ENCODE measurements around the gene DHRS13. TPM values are rescaled to one million over a fixed set of nuclear protein-coding genes. Genes with fewer than 3 reads are reported as not detected.
A peak's percentile ranks its signal among the peaks of the same experiment; 100 is the strongest.

DHRS13 gene
- total RNA-seq = 22.4 and 25.9 TPM in 2 replicates
- long read RNA-seq, partial matches to known transcripts = 0 of 2 reads
- long read RNA-seq, other reads (novel, unspliced or antisense) = 1 of 2 reads

DNA sequence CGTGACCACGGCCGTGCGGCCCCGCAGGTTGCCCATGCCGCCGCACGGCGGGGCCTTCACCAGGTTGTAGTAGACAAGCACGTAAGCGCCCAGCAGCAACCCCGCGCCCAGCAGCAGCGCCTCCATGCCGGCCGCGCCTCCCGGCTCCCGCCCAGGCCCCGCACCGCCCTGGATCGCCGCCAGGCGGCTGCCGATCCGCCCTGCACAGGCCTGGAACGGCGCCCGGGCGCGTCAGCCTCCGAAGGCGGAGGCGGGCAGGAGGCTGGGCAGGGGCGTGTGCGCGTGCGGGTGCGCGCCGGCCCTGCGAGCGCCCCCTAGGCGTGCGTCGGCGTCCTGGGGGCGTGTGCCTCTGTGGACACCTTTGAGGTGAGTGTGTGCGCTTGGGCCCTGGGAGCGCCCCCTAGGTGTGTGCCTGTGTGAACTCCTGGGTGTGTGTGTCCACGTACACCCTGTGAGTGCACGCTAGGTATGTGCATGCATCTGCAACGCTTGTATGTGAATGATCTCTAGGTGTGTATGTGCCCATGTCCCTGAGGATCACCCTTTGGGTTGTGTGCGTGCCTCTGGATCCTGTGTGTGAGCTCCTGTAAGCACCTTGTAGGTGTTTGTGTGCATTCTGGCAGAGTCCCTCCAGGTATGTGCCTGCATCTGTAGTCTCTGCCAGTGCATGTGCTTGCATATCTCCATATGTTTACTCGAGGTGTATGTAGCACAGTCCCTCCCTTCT is at the start of gene DHRS13:
DHRS13 (minus strand) TSS at position 261 of the 727 bp plus-strand sequence; CDS start at position 126, 135 bp downstream.
- Mint-ChIP-seq H3K36me3 (ENCODE audit: insufficient read depth) (peaks cover 17% of the 10 kb centered on the region), H3K4me3 (ENCODE audit: low read depth) (peak within 1 kb of the TSS; percentile 75), H3K9me3 (ENCODE audit: low read depth) (no peaks in the 10 kb centered on the region), H3K4me1 (ENCODE audit: low read depth) (peaks cover 8% of the 10 kb centered on the region), H3K27ac (peak within 1 kb of the TSS; percentile 91), H3K27me3 (no peaks in the 10 kb centered on the region)
- TF ChIP-seq, protein P1, sequence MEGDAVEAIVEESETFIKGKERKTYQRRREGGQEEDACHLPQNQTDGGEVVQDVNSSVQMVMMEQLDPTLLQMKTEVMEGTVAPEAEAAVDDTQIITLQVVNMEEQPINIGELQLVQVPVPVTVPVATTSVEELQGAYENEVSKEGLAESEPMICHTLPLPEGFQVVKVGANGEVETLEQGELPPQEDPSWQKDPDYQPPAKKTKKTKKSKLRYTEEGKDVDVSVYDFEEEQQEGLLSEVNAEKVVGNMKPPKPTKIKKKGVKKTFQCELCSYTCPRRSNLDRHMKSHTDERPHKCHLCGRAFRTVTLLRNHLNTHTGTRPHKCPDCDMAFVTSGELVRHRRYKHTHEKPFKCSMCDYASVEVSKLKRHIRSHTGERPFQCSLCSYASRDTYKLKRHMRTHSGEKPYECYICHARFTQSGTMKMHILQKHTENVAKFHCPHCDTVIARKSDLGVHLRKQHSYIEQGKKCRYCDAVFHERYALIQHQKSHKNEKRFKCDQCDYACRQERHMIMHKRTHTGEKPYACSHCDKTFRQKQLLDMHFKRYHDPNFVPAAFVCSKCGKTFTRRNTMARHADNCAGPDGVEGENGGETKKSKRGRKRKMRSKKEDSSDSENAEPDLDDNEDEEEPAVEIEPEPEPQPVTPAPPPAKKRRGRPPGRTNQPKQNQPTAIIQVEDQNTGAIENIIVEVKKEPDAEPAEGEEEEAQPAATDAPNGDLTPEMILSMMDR (IDR thresholded peaks at IDR 0.05; ENCODE audit: unreplicated experiment) = peak; percentile 100
- peak; percentile 96 for DNase-seq (ENCODE audit: low spot score, unreplicated experiment)

DNA sequence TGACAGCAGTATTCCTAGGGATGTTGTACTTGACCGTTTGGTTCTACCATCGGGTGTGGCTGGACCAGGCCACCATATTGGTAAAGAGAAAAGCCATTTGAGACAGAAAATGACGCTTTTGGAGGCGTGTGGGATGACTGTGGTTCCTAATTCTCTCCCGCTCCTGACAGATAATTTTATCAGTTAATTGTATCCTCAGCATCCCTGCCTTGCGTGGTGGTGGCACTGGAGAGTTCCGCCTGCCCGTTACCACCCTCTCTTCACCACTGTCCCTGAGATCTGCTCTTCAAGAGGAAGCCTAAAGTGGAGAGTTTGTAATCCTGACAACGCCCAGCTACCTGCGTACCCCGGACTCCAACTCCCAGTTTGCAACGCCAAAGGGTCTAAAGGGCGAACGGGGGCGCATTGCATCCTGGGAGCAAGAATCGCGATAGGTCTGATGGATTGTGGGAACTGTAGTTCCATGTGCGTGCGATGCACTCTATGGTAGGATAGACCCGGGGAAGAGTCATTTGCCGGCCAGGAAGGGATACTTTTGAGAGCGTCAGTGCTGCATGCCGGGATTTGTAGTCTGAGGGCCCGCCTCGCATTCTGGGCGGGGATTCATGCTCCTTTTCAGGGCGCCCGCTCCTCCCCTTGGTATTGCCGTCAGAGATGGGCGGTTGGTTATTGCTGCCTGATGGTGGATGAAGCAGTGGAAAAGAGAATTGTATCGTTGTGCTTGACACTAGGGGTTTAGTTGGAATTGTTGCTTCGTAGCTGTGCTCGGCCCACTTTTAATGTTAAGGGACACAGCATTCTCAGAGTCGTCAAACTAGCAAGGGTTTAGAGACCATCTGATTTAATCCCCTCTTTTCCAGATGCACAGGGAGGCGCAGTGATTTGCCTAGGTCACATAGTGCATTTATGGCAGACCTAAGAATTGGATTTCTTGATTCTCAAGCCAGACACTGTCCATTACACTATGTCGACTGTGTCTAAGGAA is 49.4 kb upstream of the DHRS13 start:
- H3K4me3 Mint-ChIP-seq (ENCODE audit: low read depth) = no peak overlapping the region

GRCh38 chr17:28951428-28951990 is 48.6 kb upstream of the DHRS13 start, which contains the start of gene PHF12:
TSS of gene PHF12 (minus strand) at chr17:28951518. CDS start at chr17:28950960, 558 bp downstream.
- peaks cover 8% of the 10 kb centered on the region for H3K36me3 Mint-ChIP-seq (ENCODE audit: insufficient read depth)
- peaks cover 18% of the 10 kb centered on the region for H3K4me1 Mint-ChIP-seq (ENCODE audit: low read depth)
- TF ChIP-seq, protein P1 (IDR thresholded peaks at IDR 0.05; ENCODE audit: unreplicated experiment) = no peak
- DNase-seq (ENCODE audit: low spot score, unreplicated experiment) = peak; percentile 99
- H3K9me3 Mint-ChIP-seq (ENCODE audit: low read depth) = no peaks in the 10 kb centered on the region
- H3K27me3 Mint-ChIP-seq = no peaks in the 10 kb centered on the region
- H3K4me3 Mint-ChIP-seq (ENCODE audit: low read depth) = peak within 1 kb of the TSS; percentile 91
- peak within 1 kb of the TSS; percentile 96 for H3K27ac Mint-ChIP-seq

More for the DNA sequence above, 49.4 kb upstream of the DHRS13 start:
- Mint-ChIP-seq H3K27ac (no peak overlapping the region), H3K9me3 (ENCODE audit: low read depth) (no peaks in the 10 kb centered on the region), H3K4me1 (ENCODE audit: low read depth) (peaks cover 18% of the 10 kb centered on the region), H3K36me3 (ENCODE audit: insufficient read depth) (peaks cover 8% of the 10 kb centered on the region), H3K27me3 (no peaks in the 10 kb centered on the region)
- DNase-seq (ENCODE audit: low spot score, unreplicated experiment) = peak; percentile 87
- TF ChIP-seq, protein P1 (IDR thresholded peaks at IDR 0.05; ENCODE audit: unreplicated experiment) = no peak

GRCh38 chr17:28950752-28951427 is 48.0 kb upstream of the DHRS13 start:
- peaks cover 10% of the 10 kb centered on the region for H3K36me3 Mint-ChIP-seq (ENCODE audit: insufficient read depth)

More at GRCh38 chr17:28950752-28951427, 48.0 kb upstream of the DHRS13 start:
- H3K9me3 Mint-ChIP-seq (ENCODE audit: low read depth) = no peaks in the 10 kb centered on the region
- no peak for DNase-seq (ENCODE audit: low spot score, unreplicated experiment)
- TF ChIP-seq, protein P1 (IDR thresholded peaks at IDR 0.05; ENCODE audit: unreplicated experiment) = no peak
- H3K4me1 Mint-ChIP-seq (ENCODE audit: low read depth) = peaks cover 20% of the 10 kb centered on the region
- H3K27ac Mint-ChIP-seq = peak overlapping the region; percentile 96
- peak overlapping the region; percentile 91 for H3K4me3 Mint-ChIP-seq (ENCODE audit: low read depth)
- no peaks in the 10 kb centered on the region for H3K27me3 Mint-ChIP-seq
